ENCODE results near the gene KHDC1. TPM values are rescaled to one million over a fixed set of nuclear protein-coding genes. Genes with fewer than 3 reads are reported as not detected.
"Not testable (repeated sequence)": the region's sequence is repeated elsewhere in the genome, so short reads cannot be mapped to it uniquely, and the experiment has no call there.

KHDC1 gene
- total RNA-seq, 1 donor from 2014 or later: 12.9 TPM

DNA sequence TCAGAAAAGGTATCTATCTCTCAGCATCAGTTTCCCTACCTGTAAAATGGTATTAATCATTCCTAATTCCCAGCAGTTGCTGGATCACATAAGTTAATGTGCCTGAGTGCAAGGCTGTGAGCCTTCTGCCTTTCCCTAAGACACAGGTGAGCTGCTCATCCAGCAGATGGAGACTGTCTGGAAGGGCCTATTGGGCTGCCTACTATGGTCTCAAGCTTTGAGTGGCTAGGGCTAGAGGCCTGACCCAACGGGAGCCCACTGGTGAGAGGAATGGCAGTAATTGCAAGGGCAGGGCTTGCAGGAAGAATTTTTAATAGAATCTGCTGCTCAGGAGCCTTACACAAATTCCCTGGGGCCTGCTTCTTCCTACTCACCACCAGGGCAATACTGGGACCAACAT lies 4.3 kb downstream of the KHDC1 start:
- DNase-seq (ENCODE audit: low read depth, low spot score): no peak
- TF ChIP-seq, protein P1, sequence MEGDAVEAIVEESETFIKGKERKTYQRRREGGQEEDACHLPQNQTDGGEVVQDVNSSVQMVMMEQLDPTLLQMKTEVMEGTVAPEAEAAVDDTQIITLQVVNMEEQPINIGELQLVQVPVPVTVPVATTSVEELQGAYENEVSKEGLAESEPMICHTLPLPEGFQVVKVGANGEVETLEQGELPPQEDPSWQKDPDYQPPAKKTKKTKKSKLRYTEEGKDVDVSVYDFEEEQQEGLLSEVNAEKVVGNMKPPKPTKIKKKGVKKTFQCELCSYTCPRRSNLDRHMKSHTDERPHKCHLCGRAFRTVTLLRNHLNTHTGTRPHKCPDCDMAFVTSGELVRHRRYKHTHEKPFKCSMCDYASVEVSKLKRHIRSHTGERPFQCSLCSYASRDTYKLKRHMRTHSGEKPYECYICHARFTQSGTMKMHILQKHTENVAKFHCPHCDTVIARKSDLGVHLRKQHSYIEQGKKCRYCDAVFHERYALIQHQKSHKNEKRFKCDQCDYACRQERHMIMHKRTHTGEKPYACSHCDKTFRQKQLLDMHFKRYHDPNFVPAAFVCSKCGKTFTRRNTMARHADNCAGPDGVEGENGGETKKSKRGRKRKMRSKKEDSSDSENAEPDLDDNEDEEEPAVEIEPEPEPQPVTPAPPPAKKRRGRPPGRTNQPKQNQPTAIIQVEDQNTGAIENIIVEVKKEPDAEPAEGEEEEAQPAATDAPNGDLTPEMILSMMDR (conservative IDR thresholded peaks at IDR 0.05): no peak
- H3K27me3 Mint-ChIP-seq (ENCODE audit: low read depth): no peaks in the 10 kb centered on the region
- no peak overlapping the region for H3K27ac Mint-ChIP-seq (ENCODE audit: unreplicated experiment)
- H3K36me3 Mint-ChIP-seq (ENCODE audit: low read depth): no peaks in the 10 kb centered on the region
- no peaks in the 10 kb centered on the region for H3K9me3 Mint-ChIP-seq
- H3K4me3 Mint-ChIP-seq: no peak overlapping the region
- peaks cover 14% of the 10 kb centered on the region for H3K4me1 Mint-ChIP-seq

DNA sequence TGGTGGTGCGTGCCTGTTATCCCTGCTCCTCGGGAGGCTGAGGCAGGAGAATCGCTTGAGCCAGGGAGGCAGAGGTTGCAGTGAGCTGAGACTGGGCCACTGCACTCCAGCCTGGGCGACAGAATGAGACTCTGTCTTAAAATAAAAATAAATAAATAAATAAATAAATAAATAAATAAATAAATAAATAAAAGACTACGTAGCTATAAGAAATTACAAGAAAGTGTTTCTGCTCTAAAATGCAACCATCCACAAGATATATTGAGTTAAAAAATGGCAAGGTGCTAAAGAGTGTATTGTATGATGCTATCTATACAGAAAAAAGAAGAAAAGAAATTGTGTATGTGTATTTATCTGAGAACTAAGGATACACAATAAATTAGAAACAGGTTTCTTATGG lies 8.7 kb downstream of the KHDC1 start:
- H3K4me1 Mint-ChIP-seq; H3K27ac Mint-ChIP-seq (ENCODE audit: unreplicated experiment); H3K4me3 Mint-ChIP-seq; DNase-seq (ENCODE audit: low read depth, low spot score); H3K36me3 Mint-ChIP-seq (ENCODE audit: low read depth); H3K27me3 Mint-ChIP-seq (ENCODE audit: low read depth); H3K9me3 Mint-ChIP-seq: not testable (repeated sequence)

DNA sequence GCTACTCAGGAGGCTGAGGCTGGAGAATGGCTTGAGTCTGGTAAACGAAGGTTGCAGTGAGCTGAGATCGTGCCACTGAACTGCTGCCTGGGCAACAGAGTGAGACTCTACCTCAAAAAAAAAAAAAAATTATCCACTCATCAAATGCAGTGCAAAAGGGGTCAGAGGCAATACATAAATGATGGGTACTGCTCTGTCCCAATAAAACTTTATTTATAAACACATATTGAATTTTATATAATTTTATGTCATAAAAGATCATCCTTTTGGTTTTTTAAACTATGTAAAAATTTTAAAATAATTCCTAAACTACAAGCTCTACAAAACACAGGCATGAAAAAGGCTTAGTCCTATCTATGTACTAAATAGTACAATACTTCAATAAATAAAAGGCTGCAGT lies 10.3 kb downstream of the KHDC1 start:
- H3K36me3 Mint-ChIP-seq (ENCODE audit: low read depth): no peaks in the 10 kb centered on the region
- H3K9me3 Mint-ChIP-seq: no peaks in the 10 kb centered on the region
- TF ChIP-seq, protein P1 (conservative IDR thresholded peaks at IDR 0.05): no peak
- H3K4me3 Mint-ChIP-seq: no peak overlapping the region
- H3K4me1 Mint-ChIP-seq: no peaks in the 10 kb centered on the region
- H3K27me3 Mint-ChIP-seq (ENCODE audit: low read depth): no peaks in the 10 kb centered on the region
- H3K27ac Mint-ChIP-seq (ENCODE audit: unreplicated experiment): no peak overlapping the region
- no peak for DNase-seq (ENCODE audit: low read depth, low spot score)

DNA sequence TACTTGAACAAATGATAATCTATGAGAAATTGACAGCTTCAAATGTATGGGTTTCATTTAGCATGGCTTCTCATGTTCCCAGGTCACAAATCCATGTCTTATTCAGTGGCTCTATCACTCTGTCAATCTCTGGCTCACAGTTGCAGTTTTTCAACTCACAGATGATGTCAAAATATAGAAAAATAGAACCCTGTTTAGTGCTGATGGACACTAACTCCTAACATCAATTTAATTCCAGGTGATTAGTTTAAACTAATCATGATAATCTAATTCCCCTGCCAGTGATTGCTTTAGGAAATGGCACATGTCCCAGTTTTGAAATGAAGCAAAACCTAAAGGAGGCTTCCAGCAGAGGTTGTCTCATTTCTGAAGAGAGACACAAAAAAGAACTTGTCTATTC lies 13.0 kb downstream of the KHDC1 start:
- H3K27me3 Mint-ChIP-seq (ENCODE audit: low read depth): no peaks in the 10 kb centered on the region
- H3K27ac Mint-ChIP-seq (ENCODE audit: unreplicated experiment): no peak overlapping the region
- TF ChIP-seq, protein P1 (conservative IDR thresholded peaks at IDR 0.05): no peak
- DNase-seq (ENCODE audit: low read depth, low spot score): no peak
- H3K9me3 Mint-ChIP-seq: no peaks in the 10 kb centered on the region
- H3K36me3 Mint-ChIP-seq (ENCODE audit: low read depth): no peaks in the 10 kb centered on the region
- no peaks in the 10 kb centered on the region for H3K4me1 Mint-ChIP-seq
- no peak overlapping the region for H3K4me3 Mint-ChIP-seq

DNA sequence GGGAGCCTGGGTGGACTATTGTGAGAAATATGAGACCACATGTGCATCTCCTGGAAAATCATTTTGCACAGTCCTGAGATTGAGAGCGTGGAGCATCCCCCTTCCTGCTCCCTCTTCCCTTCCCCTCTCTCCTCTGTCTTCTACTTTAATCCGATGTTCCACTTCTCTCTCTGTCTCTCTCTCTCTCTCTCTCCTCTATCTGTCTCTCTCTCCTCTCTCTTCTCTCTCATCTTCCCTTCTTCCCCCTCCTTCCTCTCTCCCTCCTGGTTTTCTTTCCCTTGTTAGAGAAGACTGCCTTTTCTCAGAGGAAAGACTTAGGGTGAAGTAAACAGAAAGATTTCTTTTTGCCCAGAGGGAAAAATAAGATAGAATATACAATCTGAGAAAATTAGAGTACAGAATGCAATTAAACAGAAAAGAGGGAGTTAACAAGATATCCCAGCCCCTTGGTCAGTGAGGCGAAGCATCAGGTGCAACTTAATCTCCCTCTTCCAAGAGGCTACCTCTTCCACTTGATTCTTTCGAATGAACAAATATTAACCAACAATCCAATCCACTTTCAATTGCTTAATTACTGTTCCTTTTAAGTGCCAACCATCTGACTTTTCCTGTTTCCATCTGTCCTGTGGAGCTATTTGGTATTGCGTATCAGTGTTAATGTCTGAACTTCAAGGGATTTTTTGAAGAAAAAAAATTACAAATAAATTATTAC lies 14.6 kb downstream of the KHDC1 start:
- Mint-ChIP-seq H3K4me3 (no peak overlapping the region), H3K27me3 (ENCODE audit: low read depth) (no peaks in the 10 kb centered on the region), H3K36me3 (ENCODE audit: low read depth) (no peaks in the 10 kb centered on the region), H3K4me1 (no peaks in the 10 kb centered on the region), H3K9me3 (no peaks in the 10 kb centered on the region), H3K27ac (ENCODE audit: unreplicated experiment) (no peak overlapping the region)
- TF ChIP-seq, protein P1 (conservative IDR thresholded peaks at IDR 0.05): no peak
- DNase-seq (ENCODE audit: low read depth, low spot score): no peak

DNA sequence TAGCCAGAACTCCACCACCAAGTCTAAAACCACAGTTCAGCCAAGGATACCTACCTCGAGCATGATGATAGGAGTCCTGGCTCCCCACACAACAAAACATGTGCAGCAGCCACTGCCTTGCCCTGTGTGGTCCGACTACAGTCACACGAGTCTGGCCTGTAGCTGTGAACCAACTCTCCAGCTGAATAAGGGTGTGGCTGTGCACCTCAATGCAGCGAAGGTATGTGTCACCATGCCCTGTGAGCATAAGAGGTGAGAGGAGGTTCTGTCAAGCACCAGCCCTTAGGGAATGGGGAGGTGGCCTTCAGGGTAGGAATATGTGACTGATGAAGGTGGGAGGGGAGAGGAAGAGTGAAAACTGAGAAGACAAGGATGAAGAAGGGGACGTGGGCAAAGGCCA lies 21.0 kb downstream of the KHDC1 start:
- TF ChIP-seq, protein P1 (conservative IDR thresholded peaks at IDR 0.05): no peak
- H3K27ac Mint-ChIP-seq (ENCODE audit: unreplicated experiment): no peak overlapping the region
- no peak overlapping the region for H3K4me3 Mint-ChIP-seq

More for the DNA sequence above, 21.0 kb downstream of the KHDC1 start:
- no peak for DNase-seq (ENCODE audit: low read depth, low spot score)
- Mint-ChIP-seq H3K27me3 (ENCODE audit: low read depth) (no peaks in the 10 kb centered on the region), H3K9me3 (no peaks in the 10 kb centered on the region), H3K4me1 (no peaks in the 10 kb centered on the region), H3K36me3 (ENCODE audit: low read depth) (no peaks in the 10 kb centered on the region)
